GM12865 (cell line): ENCODE measurements around the gene FAM47E.

Experiments
- DNase-seq: peaks from one replicate; pipeline ENCODE4 v3.0.0; 2010; ENCODE audit warnings: low read depth
- H3K4me3 ChIP-seq: 2 replicates; pipeline ENCODE4 v1.5.1; 2011; ENCODE audit warnings: mild to moderate bottlenecking, low read depth, low read length, control low read depth
- TF ChIP-seq, protein P1 (sequence below): IDR thresholded peaks from 2 replicates; pipeline ENCODE4 v1.5.1; 2011; ENCODE audit warnings: low read length, control low read depth, low read depth, inconsistent platforms; ENCODE audit not compliant: insufficient read depth; ENCODE audit errors: missing control alignments

FAM47E gene

DNA sequence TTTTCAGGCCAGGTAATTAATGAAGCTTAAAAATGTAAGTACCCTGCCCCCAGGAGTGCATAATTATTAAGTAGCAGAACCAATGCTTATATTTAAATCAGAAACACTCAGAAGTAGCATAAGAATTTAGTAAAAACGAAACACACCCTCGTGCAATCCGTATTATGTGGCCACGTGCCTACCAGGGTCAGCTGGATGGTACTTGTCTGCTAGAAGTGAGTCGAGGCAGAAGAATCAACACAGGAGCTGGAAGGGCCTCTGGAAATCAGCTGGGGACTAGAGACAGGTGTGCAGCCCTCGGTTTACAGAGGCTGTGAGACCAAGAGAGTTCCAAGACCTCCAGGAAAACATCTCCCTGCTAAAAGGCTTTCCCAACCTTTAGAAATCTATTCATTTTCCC, 559 bp upstream of the FAM47E start:
- no peak for DNase-seq
- no peak overlapping the region for H3K4me3 ChIP-seq
- TF ChIP-seq, protein P1, sequence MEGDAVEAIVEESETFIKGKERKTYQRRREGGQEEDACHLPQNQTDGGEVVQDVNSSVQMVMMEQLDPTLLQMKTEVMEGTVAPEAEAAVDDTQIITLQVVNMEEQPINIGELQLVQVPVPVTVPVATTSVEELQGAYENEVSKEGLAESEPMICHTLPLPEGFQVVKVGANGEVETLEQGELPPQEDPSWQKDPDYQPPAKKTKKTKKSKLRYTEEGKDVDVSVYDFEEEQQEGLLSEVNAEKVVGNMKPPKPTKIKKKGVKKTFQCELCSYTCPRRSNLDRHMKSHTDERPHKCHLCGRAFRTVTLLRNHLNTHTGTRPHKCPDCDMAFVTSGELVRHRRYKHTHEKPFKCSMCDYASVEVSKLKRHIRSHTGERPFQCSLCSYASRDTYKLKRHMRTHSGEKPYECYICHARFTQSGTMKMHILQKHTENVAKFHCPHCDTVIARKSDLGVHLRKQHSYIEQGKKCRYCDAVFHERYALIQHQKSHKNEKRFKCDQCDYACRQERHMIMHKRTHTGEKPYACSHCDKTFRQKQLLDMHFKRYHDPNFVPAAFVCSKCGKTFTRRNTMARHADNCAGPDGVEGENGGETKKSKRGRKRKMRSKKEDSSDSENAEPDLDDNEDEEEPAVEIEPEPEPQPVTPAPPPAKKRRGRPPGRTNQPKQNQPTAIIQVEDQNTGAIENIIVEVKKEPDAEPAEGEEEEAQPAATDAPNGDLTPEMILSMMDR: no peak

DNA sequence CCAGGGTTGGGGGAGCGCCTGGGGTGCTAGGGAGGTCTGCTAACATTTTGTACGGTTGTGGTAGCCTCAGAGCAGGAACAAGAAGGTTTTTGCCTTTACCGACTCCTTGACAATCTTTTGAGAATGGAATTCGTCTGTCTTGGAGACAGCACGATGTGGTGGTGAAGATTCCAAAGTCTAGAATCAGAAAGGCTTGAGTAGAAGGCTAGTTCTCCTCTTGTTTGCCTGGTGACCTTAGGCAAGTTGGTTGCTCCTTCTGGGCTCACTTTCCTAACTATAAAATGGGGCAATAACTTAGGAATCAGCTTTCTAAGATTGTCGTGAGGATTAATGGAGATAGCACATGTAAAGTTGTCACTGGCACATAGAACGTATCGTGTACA, 741 bp downstream of the FAM47E start:
- DNase-seq: no peak
- no peak overlapping the region for H3K4me3 ChIP-seq
- TF ChIP-seq, protein P1: no peak

DNA sequence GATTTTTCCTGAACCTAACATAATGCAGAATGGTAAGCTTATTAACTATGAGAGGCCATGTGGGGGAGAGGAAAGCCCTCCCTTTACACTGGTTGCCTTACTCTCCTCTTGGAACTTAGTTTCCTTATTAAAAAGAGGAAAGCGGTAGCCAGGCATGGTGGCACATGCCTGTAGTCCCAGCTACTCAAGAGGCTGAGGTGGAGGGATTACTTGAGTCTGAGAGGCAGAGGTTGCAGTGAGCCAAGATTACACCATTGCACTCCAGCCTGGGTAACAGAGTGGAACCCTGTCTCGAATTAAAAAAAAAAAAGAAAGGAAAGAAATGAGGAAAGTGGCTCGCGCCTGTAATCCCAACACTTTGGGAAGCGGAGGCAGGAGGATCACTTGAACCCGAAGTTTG, 2.0 kb downstream of the FAM47E start:
- no peak overlapping the region for H3K4me3 ChIP-seq
- DNase-seq: no peak
- TF ChIP-seq, protein P1: no peak

DNA sequence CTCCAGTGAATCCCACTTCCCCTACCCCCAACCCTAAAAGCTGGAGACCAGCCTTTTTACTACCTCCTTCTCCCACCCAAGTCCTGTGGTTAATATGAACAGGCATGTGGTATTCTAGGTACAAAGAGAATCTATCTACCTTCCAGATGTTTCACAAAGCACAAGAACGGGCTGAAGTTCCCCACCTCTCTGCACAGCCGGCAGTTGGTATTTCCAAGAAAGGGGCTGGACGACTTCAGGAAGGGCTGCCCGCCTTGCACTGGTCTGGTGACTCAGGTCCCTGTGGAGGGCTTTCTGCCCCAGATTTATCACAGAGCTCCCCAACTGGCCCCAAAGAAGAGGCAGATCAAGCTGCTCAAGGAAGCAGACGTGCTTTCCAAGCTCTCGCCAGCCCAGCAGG, 4.5 kb downstream of the FAM47E start:
- DNase-seq: no peak
- TF ChIP-seq, protein P1: no peak

DNA sequence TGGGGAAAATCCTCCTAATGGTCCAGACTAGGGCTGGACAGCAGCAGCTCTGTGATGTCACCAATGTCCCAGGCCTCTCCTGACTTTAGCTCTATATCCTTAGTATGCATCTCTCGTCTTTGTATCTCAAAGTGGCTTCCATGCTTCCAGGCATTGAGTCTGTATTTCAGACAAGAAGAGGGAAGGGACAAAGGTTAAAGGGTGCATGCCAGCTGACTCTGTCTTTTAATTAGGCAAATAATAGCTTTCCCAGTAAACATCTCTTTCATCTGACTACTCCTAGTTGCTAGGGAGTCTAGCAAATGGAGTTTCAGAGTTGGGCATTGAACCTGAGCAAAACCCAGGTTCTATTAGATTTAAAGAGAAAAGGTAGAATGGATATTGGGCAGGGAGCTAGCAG, 5.4 kb downstream of the FAM47E start:
- DNase-seq: no peak
- TF ChIP-seq, protein P1: no peak
- H3K4me3 ChIP-seq: no peak overlapping the region

More for the DNA sequence above, 4.5 kb downstream of the FAM47E start:
- no peak overlapping the region for H3K4me3 ChIP-seq

DNA sequence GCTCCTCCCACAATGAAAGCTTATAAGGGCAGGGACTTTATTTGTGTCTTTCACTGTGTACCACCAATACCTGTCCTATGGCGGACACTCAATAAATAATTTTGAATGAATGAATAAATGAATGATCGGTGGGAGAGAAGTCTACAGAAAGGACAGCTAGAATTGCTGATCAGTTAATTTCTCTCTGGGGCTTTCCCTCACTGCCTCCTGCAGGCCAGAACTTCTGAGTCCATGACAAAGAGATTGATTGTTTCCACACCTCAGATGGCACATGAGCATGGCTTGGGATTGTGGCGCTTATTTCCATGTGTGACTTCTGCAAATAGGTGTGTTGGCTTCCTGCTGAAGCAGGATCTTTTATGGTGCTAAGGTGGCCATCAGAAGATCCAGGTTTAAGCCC, 6.3 kb downstream of the FAM47E start:
- H3K4me3 ChIP-seq: no peak overlapping the region
- DNase-seq: no peak
- TF ChIP-seq, protein P1: no peak

DNA sequence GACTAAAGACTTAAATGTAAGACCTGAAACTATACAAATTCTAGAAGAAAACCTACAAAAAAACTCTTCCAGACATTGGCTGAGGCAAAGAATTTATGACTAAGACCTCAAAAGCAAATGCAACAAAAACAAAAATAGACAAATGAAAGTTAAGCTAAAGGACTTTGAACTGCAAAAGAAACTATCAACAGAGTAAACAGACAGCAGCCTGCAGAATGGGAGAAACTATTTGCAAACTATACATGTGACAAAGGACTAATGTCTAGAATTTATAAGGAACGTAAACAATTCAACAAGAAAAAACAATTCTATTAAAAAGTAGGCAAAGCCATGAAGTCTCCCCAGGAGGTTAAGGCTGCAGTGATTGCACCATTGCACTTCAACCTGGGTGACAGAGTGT, 9.1 kb downstream of the FAM47E start:
- TF ChIP-seq, protein P1: no peak
- no peak overlapping the region for H3K4me3 ChIP-seq
- no peak for DNase-seq
